Lower lobe of right lung (tissue), 2 donors: Measurements from ENCODE around the gene BRIP1. TPM values are rescaled to one million over a fixed set of nuclear protein-coding genes. Genes with fewer than 3 reads are reported as not detected.

Experiments
- ATAC-seq, 2 donors: fragments of 200-7000 bp; cut with Tn5 transposase; one replicate each; pipeline ENCODE4 v1.9.1; 2020 to 2022; ENCODE audit warnings: mild to moderate bottlenecking in 2 of 2, moderate library complexity in 2 of 2
- DNase-seq: peaks from one replicate; pipeline ENCODE4 v3.0.0-alpha.2; 2020
- H3K27ac ChIP-seq: fragments of 200-600 bp; one replicate; pipeline ENCODE4 v1.8.0; 2022
- H3K27me3 ChIP-seq: fragments of 200-600 bp; one replicate; pipeline ENCODE4 v1.8.0; 2022; ENCODE audit warnings: low read depth
- H3K36me3 ChIP-seq: fragments of 200-600 bp; one replicate; pipeline ENCODE4 v1.8.0; 2022; ENCODE audit warnings: mild to moderate bottlenecking
- H3K4me1 ChIP-seq: fragments of 200-600 bp; one replicate; pipeline ENCODE4 v1.8.0; 2022
- H3K4me3 ChIP-seq: fragments of 200-600 bp; one replicate; pipeline ENCODE4 v1.8.0; 2022; ENCODE audit warnings: mild to moderate bottlenecking
- H3K9me3 ChIP-seq: fragments of 200-600 bp; one replicate; pipeline ENCODE4 v1.8.0; 2022
- intact Hi-C: fragments of 100-400 bp; cut with DNase I; formaldehyde crosslinking; loops from one replicate; pipeline ENCODE4 v1.11.0; 2022
- total RNA-seq: library from RNA; stranded (reverse); fragmentation: NEBNext Ultra II Directional; extraction: Animal tissue kit (Norgen Biotek cat#: 25700); gene quantifications from one replicate; pipeline ENCODE4 v1.2.1, GENCODE V29; 2021
- TF ChIP-seq, protein P1 (sequence below): fragments of 200-600 bp; IDR thresholded peaks from one replicate; pipeline ENCODE4 v1.8.0; 2022; ENCODE audit warnings: antibody characterized with exemption, mild to moderate bottlenecking
- donor health status: DM: no; HTN: yes; CAD: no; lungs with severe emphysema.

The BRIP1 gene
- total RNA-seq, 1 donor from 2014 or later, result 0.83 TPM

DNA sequence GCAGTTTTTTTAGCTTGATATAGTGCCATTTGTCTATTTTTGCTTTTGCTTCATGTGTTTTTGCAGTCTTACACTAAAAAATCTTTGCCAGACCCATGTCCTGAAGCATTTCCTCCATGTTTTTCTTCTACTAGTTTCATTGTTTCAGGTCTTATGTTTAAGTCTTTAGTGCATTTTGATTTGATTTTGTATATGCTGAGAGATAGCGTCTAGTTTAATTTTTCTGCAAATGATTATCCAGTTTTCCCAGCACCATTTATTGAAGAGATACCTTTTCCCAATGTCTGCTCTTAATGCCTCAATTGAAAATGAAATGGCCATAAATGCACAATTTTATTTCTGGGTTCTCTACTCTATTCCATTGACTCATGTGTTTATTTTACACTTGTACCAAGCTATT, 231.5 kb downstream of the BRIP1 start:
- no peak for ATAC-seq
- no peaks in the 10 kb centered on the region for H3K9me3 ChIP-seq
- H3K4me1 ChIP-seq, result no peaks in the 10 kb centered on the region
- intact Hi-C loops, result no loop called here
- H3K36me3 ChIP-seq, result no peaks in the 10 kb centered on the region
- TF ChIP-seq, protein P1, sequence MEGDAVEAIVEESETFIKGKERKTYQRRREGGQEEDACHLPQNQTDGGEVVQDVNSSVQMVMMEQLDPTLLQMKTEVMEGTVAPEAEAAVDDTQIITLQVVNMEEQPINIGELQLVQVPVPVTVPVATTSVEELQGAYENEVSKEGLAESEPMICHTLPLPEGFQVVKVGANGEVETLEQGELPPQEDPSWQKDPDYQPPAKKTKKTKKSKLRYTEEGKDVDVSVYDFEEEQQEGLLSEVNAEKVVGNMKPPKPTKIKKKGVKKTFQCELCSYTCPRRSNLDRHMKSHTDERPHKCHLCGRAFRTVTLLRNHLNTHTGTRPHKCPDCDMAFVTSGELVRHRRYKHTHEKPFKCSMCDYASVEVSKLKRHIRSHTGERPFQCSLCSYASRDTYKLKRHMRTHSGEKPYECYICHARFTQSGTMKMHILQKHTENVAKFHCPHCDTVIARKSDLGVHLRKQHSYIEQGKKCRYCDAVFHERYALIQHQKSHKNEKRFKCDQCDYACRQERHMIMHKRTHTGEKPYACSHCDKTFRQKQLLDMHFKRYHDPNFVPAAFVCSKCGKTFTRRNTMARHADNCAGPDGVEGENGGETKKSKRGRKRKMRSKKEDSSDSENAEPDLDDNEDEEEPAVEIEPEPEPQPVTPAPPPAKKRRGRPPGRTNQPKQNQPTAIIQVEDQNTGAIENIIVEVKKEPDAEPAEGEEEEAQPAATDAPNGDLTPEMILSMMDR, result no peak
- no peak for DNase-seq
- H3K4me3 ChIP-seq, result no peak overlapping the region
- no peaks in the 10 kb centered on the region for H3K27me3 ChIP-seq
- H3K27ac ChIP-seq, result no peak overlapping the region

Other genes starting within 250 kb of the BRIP1 start
- 12.7 TPM for gene INTS2, start 64.5 kb upstream of the BRIP1 start, total RNA-seq
- gene MED13, start 201.8 kb upstream of the BRIP1 start, total RNA-seq, result 67.9 TPM